PFSK-1 (cell line): Measurements from ENCODE around the gene GSAP.

Experiments
- FOXP2 ChIP-seq: optimal IDR thresholded peaks from 2 replicates; pipeline ENCODE3; 2011; ENCODE audit warnings: borderline replicate concordance, control low read depth, inconsistent platforms; ENCODE audit not compliant: insufficient read depth; ENCODE audit errors: extremely low read length, extremely low read depth
- POLR2AphosphoS5 ChIP-seq: IDR thresholded peaks from 2 replicates; pipeline ENCODE4 v1.6.1; 2012; ENCODE audit warnings: low read depth, mild to moderate bottlenecking, control low read depth, low read length, moderate library complexity
- SIN3A ChIP-seq: IDR thresholded peaks from 2 replicates; pipeline ENCODE4 v1.6.1; 2012; ENCODE audit warnings: mild to moderate bottlenecking, low read length, moderate library complexity, borderline replicate concordance; ENCODE audit not compliant: insufficient read depth
- TAF1 ChIP-seq: IDR thresholded peaks from 2 replicates; pipeline ENCODE4 v1.6.1; 2012; ENCODE audit warnings: low read length, control low read depth, borderline replicate concordance; ENCODE audit not compliant: insufficient read depth
- TF ChIP-seq, protein P1 (sequence below), 2 experiments: IDR thresholded peaks; 2 replicates each; pipeline versions ENCODE4 v1.6.1 to v1.8.0; 2011 to 2012; ENCODE audit warnings: low read depth in 2 of 2, low read length in 2 of 2, control low read depth in 1 of 2, inconsistent platforms in 1 of 2, mild to moderate bottlenecking in 1 of 2, moderate library complexity in 1 of 2; ENCODE audit not compliant: insufficient read depth in 1 of 2

GSAP gene

DNA sequence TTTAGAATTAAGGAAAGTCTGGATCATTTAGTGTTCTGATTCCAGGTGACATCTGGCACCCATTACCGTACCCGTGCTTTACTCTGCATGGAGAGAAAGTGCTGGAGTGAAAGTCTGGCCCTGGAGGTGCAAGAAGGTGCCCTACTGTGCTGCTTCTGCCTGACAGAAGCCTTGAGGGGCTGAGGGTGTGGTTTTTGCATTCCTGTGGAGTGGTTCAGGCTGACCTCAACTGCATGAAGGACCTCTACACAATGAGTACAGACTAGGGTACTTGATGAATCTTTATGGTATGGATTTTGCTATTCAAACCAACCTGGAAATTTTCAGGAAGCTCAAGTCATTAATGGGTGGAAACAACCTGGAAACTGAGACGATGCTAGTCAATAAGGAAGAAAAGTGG, 45.1 kb upstream of the GSAP start:
- no peak for TF ChIP-seq TAF1
- TF ChIP-seq SIN3A = no peak
- TF ChIP-seq POLR2AphosphoS5 = no peak
- TF ChIP-seq, protein P1, sequence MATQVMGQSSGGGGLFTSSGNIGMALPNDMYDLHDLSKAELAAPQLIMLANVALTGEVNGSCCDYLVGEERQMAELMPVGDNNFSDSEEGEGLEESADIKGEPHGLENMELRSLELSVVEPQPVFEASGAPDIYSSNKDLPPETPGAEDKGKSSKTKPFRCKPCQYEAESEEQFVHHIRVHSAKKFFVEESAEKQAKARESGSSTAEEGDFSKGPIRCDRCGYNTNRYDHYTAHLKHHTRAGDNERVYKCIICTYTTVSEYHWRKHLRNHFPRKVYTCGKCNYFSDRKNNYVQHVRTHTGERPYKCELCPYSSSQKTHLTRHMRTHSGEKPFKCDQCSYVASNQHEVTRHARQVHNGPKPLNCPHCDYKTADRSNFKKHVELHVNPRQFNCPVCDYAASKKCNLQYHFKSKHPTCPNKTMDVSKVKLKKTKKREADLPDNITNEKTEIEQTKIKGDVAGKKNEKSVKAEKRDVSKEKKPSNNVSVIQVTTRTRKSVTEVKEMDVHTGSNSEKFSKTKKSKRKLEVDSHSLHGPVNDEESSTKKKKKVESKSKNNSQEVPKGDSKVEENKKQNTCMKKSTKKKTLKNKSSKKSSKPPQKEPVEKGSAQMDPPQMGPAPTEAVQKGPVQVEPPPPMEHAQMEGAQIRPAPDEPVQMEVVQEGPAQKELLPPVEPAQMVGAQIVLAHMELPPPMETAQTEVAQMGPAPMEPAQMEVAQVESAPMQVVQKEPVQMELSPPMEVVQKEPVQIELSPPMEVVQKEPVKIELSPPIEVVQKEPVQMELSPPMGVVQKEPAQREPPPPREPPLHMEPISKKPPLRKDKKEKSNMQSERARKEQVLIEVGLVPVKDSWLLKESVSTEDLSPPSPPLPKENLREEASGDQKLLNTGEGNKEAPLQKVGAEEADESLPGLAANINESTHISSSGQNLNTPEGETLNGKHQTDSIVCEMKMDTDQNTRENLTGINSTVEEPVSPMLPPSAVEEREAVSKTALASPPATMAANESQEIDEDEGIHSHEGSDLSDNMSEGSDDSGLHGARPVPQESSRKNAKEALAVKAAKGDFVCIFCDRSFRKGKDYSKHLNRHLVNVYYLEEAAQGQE (IDR thresholded peaks at IDR 0.05; ENCODE audit: insufficient read depth in 1 of 2, low read depth in 2 of 2, low read length in 2 of 2) = no peak
- no peak for TF ChIP-seq FOXP2

DNA sequence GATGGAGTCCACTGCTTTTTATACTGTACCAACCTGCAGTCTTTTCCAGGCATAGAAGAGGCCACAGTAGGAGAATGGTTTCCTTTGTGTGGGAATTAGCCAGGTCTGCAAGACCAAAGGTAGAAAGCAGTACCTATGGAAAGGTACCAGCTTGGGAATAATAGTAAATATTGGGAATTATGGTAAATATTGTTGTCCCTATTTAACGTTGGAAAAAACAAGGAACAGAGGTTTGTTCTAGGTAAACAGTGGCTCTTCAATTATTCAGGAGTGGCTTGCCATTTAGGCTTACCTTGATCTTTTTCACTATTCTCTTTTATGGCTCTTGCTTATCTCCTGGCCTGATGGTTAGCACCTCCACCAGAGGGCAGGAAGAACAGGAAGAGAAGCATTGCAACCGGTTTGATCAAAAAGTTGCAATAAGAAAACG, 43.9 kb upstream of the GSAP start:
- TF ChIP-seq POLR2AphosphoS5 (no peak), TAF1 (no peak), SIN3A (no peak), FOXP2 (no peak)
- TF ChIP-seq, protein P1 (IDR thresholded peaks at IDR 0.05; ENCODE audit: insufficient read depth in 1 of 2, low read depth in 2 of 2, low read length in 2 of 2) = no peak

DNA sequence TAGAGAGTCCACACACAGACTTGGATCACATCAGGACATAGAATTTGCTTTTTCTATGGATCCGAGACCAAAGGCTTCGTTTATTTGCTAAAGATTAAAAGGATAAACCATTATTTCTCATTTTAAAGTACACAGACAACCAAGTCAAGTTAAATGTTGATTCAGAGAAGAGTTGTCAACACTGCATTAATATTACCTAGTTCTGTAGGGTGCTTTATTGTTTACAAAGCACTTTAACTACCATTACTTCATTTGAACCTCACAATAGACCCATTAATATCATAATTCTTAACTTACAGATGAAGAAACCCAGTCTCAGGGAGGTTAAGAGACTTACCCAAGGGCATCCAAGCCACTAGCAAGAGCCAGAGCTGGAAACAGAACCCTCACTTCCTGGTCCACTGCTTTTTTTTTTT, 43.2 kb upstream of the GSAP start:
- TF ChIP-seq POLR2AphosphoS5 = no peak
- TF ChIP-seq, protein P1 (IDR thresholded peaks at IDR 0.05; ENCODE audit: insufficient read depth in 1 of 2, low read depth in 2 of 2, low read length in 2 of 2) = no peak
- TF ChIP-seq FOXP2 = no peak
- TF ChIP-seq SIN3A = no peak
- TF ChIP-seq TAF1 = no peak

DNA sequence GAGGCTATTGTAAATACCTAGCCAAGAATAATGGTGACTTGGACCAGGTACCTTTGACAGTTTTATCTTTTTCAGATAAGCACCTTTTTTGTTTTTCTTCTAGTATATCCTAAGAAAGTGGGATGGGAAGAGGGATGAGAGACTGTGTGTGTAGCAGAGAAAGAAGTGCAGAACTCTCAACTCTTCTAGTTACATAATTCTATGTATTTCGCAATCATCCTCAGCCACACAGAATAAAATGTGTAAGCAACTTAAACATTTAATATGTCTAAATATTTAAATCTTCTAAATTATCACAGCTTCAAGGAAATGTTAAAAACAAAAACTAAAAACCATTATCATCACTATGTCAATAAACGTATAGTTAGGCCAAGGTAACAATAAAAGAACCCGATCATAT, 42.6 kb upstream of the GSAP start:
- no peak for TF ChIP-seq POLR2AphosphoS5
- TF ChIP-seq TAF1 = no peak

DNA sequence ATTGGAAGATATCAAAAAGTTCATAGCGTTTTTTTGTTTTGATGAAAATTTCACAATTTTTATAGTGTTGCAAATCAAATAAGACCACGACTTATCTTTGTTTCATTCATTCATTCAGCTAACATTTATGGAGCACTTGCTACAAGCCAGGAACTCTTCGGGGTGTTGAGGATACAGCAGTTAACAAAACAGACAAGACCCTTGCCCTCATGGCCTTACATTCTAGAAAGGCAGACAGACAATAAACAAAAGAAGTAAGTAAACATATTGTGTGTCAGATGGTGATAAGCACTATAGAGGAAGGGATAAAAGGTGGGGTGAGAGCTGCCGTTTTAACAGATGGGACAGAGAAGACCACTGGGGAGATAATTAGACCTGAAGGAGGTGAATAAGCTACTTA, 41.6 kb upstream of the GSAP start:
- no peak for TF ChIP-seq TAF1
- TF ChIP-seq SIN3A = no peak
- TF ChIP-seq, protein P1 (IDR thresholded peaks at IDR 0.05; ENCODE audit: insufficient read depth in 1 of 2, low read depth in 2 of 2, low read length in 2 of 2) = no peak
- TF ChIP-seq FOXP2 = no peak
- TF ChIP-seq POLR2AphosphoS5 = no peak
